ENCODE results near the gene CBLL2. TPM values are rescaled to one million over a fixed set of nuclear protein-coding genes. Genes with fewer than 3 reads are reported as not detected.

Gene CBLL2
- total RNA-seq, 3 donors from 2014 or later, result not detected

GRCh38 chrX:22314211-22314610 is 41.5 kb downstream of the CBLL2 start:
- Mint-ChIP-seq H3K4me1 (ENCODE audit: low read depth) (no peaks in the 10 kb centered on the region), H3K4me3 (no peak overlapping the region), H3K9me3 (no peaks in the 10 kb centered on the region), H3K27me3 (ENCODE audit: low read depth) (no peaks in the 10 kb centered on the region), H3K36me3 (ENCODE audit: insufficient read depth) (no peaks in the 10 kb centered on the region)
- DNase-seq, result no peak
- no peak for ATAC-seq

GRCh38 chrX:22314692-22315091 is 42.0 kb downstream of the CBLL2 start:
- H3K27me3 Mint-ChIP-seq (ENCODE audit: low read depth), result no peaks in the 10 kb centered on the region
- no peak overlapping the region for H3K4me3 Mint-ChIP-seq
- ATAC-seq, result no peak
- DNase-seq, result no peak
- H3K9me3 Mint-ChIP-seq, result no peaks in the 10 kb centered on the region
- H3K4me1 Mint-ChIP-seq (ENCODE audit: low read depth), result no peaks in the 10 kb centered on the region
- H3K36me3 Mint-ChIP-seq (ENCODE audit: insufficient read depth), result no peaks in the 10 kb centered on the region

- Mint-ChIP-seq H3K4me3 (no peak overlapping the region), H3K9me3 (no peaks in the 10 kb centered on the region), H3K36me3 (ENCODE audit: insufficient read depth) (no peaks in the 10 kb centered on the region), H3K27me3 (ENCODE audit: low read depth) (no peaks in the 10 kb centered on the region), H3K4me1 (ENCODE audit: low read depth) (no peaks in the 10 kb centered on the region)
- ATAC-seq (no peak), DNase-seq (no peak)
These were observed 42.4 kb downstream of the CBLL2 start for GRCh38 chrX:22315151-22315550.

- DNase-seq (no peak), ATAC-seq (no peak)
- H3K4me3 Mint-ChIP-seq, result no peak overlapping the region
- no peaks in the 10 kb centered on the region for H3K4me1 Mint-ChIP-seq (ENCODE audit: low read depth)
- H3K9me3 Mint-ChIP-seq, result no peaks in the 10 kb centered on the region
- no peaks in the 10 kb centered on the region for H3K36me3 Mint-ChIP-seq (ENCODE audit: insufficient read depth)
- H3K27me3 Mint-ChIP-seq (ENCODE audit: low read depth), result no peaks in the 10 kb centered on the region
These were observed 47.6 kb downstream of the CBLL2 start for GRCh38 chrX:22320236-22320873.

- ATAC-seq (no peak), DNase-seq (no peak)
- Mint-ChIP-seq H3K9me3 (no peaks in the 10 kb centered on the region), H3K4me3 (no peak overlapping the region), H3K4me1 (ENCODE audit: low read depth) (no peaks in the 10 kb centered on the region), H3K27me3 (ENCODE audit: low read depth) (no peaks in the 10 kb centered on the region), H3K36me3 (ENCODE audit: insufficient read depth) (no peaks in the 10 kb centered on the region)
These were observed 50.8 kb downstream of the CBLL2 start for GRCh38 chrX:22323541-22323940.

Other genes starting within 250 kb of the CBLL2 start
- gene PHEX, start 240.6 kb upstream of the CBLL2 start, total RNA-seq, result 1 to 10 TPM; 3.0 to 8.0 (median 4.7) TPM